H1 (cell line): ENCODE measurements around the gene CHST10. TPM values are rescaled to one million over a fixed set of nuclear protein-coding genes. Genes with fewer than 3 reads are reported as not detected.

Experiments
- CTCF ChIA-PET: fragments of 300-600 bp; sonication (Branson Sonifier 250); formaldehyde crosslinking; loops from one replicate; lab custom pipeline; 2021; ENCODE audit not compliant: partially characterized antibody; lab: Charles Lee
- POLR2A ChIA-PET: fragments of 300-600 bp; sonication (Branson Sonifier 250); formaldehyde crosslinking; loops from one replicate; lab custom pipeline; 2021; ENCODE audit warnings: inconsistent platforms; ENCODE audit not compliant: partially characterized antibody; lab: Charles Lee
- DNase-seq, 2 experiments: peaks; one replicate each; pipeline versions ENCODE4 v3.0.0 to v3.0.0-alpha.2; 2010 to 2022; ENCODE audit warnings: low spot score in 2 of 2, low read depth in 1 of 2, mixed read lengths in 1 of 2
- FAIRE-seq: peaks from 2 replicates; lab custom pipeline; 2011; peaks lifted over from hg19 to GRCh38; lab: Jason Lieb, UNC
- H2AFZ ChIP-seq: 2 replicates; pipeline ENCODE4 v1.8.1; 2012; ENCODE audit warnings: low read length, inconsistent platforms
- H2AK5ac ChIP-seq: 2 replicates; pipeline ENCODE4 v1.6.1; 2013; ENCODE audit warnings: low read depth, low read length
- H2BK120ac ChIP-seq: replicated peaks from 2 replicates; pipeline ENCODE3; 2013; ENCODE audit warnings: low read depth, low read length, inconsistent platforms
- H2BK12ac ChIP-seq: 2 replicates; pipeline ENCODE4 v1.6.1; 2013; ENCODE audit warnings: low read depth, low read length
- H2BK15ac ChIP-seq: 2 replicates; pipeline ENCODE4 v1.6.1; 2013; ENCODE audit warnings: low read length
- H2BK20ac ChIP-seq: 2 replicates; pipeline ENCODE4 v1.6.1; 2013; ENCODE audit warnings: low read length
- H2BK5ac ChIP-seq: 2 replicates; pipeline ENCODE4 v1.6.1; 2013; ENCODE audit warnings: low read depth, low read length
- H3K14ac ChIP-seq: 2 replicates; pipeline ENCODE4 v1.6.1; 2013; ENCODE audit warnings: inconsistent platforms; ENCODE audit not compliant: insufficient read length
- H3K18ac ChIP-seq: 2 replicates; pipeline ENCODE4 v1.6.1; 2013; ENCODE audit warnings: low read length; ENCODE audit errors: extremely low read depth
- H3K23ac ChIP-seq: 2 replicates; pipeline ENCODE4 v1.6.1; 2013; ENCODE audit warnings: inconsistent platforms; ENCODE audit not compliant: insufficient read length
- H3K23me2 ChIP-seq: 2 replicates; pipeline ENCODE4 v1.6.1; 2013; ENCODE audit warnings: low read depth, low read length
- H3K27ac ChIP-seq: 2 replicates; pipeline ENCODE4 v1.6.1; 2011; ENCODE audit warnings: low read depth, low read length, inconsistent platforms
- H3K27me3 ChIP-seq, 4 experiments: replicated peaks in 1 of 4; 1 replicate in 1 of 4; 2 replicates in 3 of 4; pipeline versions ENCODE4 v1.6.1 to v1.8.1; 2011 to 2013; ENCODE audit warnings: low read length in 3 of 4, mild to moderate bottlenecking in 3 of 4, inconsistent platforms in 2 of 4, mixed read lengths in 2 of 4, moderate library complexity in 1 of 4; ENCODE audit not compliant: control insufficient read depth in 3 of 4, insufficient read depth in 3 of 4; ENCODE audit errors: extremely low read depth in 1 of 4
- H3K36me3 ChIP-seq, 4 experiments: 2 replicates each; pipeline versions ENCODE4 v1.6.1 to v1.8.1; 2011 to 2013; ENCODE audit warnings: mild to moderate bottlenecking in 4 of 4, low read length in 3 of 4, moderate library complexity in 2 of 4, control low read depth in 1 of 4, inconsistent platforms in 1 of 4; ENCODE audit not compliant: insufficient read depth in 4 of 4, control insufficient read depth in 2 of 4
- H3K4ac ChIP-seq: replicated peaks from 2 replicates; pipeline ENCODE3; 2013; ENCODE audit warnings: low read length, low read depth, mixed read lengths, inconsistent platforms; ENCODE audit not compliant: insufficient read length
- H3K4me1 ChIP-seq, 4 experiments: replicated peaks in 1 of 4; 1 replicate in 1 of 4; 2 replicates in 3 of 4; pipeline versions ENCODE4 v1.6.1 to v1.8.1; 2011 to 2013; ENCODE audit warnings: low read length in 3 of 4, inconsistent platforms in 2 of 4, mixed read lengths in 1 of 4; ENCODE audit not compliant: insufficient read depth in 4 of 4, control insufficient read depth in 3 of 4
- H3K4me2 ChIP-seq, 2 experiments: 2 replicates each; pipeline versions ENCODE4 v1.6.1 to v1.8.1; 2011 to 2013; ENCODE audit warnings: low read depth in 2 of 2, low read length in 2 of 2, control low read depth in 1 of 2, inconsistent platforms in 1 of 2, mild to moderate bottlenecking in 1 of 2; ENCODE audit not compliant: insufficient read depth in 1 of 2
- H3K4me3 ChIP-seq, 4 experiments: fragments of 200-600, 300-600 bp in 1 of 4; sonication (generic), shearing (Covaris generic), sonication (Bioruptor Twin) in 1 of 4; 2 replicates each; pipeline versions ENCODE4 v1.5.1 to v1.8.1; 2011 to 2016; ENCODE audit warnings: low read length in 4 of 4, low read depth in 3 of 4, control low read depth in 2 of 4, inconsistent platforms in 2 of 4, mild to moderate bottlenecking in 2 of 4, mixed read lengths in 1 of 4, moderate library complexity in 1 of 4; ENCODE audit not compliant: insufficient read depth in 2 of 4; ENCODE audit errors: extremely low read depth in 1 of 4
- H3K56ac ChIP-seq: replicated peaks from 2 replicates; pipeline ENCODE3; 2013; ENCODE audit warnings: low read depth, mild to moderate bottlenecking, mixed read lengths, low read length, inconsistent platforms; ENCODE audit not compliant: insufficient read length
- H3K79me1 ChIP-seq: 2 replicates; pipeline ENCODE4 v1.6.1; 2013; ENCODE audit warnings: low read depth, low read length, control low read depth
- H3K79me2 ChIP-seq, 2 experiments: 2 replicates each; pipeline versions ENCODE4 v1.6.1 to v1.8.1; 2012 to 2013; ENCODE audit warnings: low read length in 2 of 2, mild to moderate bottlenecking in 2 of 2, inconsistent platforms in 1 of 2; ENCODE audit not compliant: insufficient read depth in 2 of 2, control insufficient read depth in 1 of 2
- H3K9ac ChIP-seq, 4 experiments: replicated peaks in 1 of 4; 1 replicate in 1 of 4; 2 replicates in 3 of 4; pipeline versions ENCODE4 v1.6.1 to v1.8.1; 2011 to 2013; ENCODE audit warnings: low read depth in 3 of 4, low read length in 3 of 4, control low read depth in 2 of 4, mild to moderate bottlenecking in 2 of 4, moderate library complexity in 2 of 4, inconsistent platforms in 1 of 4; ENCODE audit errors: extremely low read depth in 1 of 4
- H3K9me3 ChIP-seq, 2 experiments: 2 replicates each; pipeline versions ENCODE4 v1.6.1 to v1.8.1; 2012 to 2013; ENCODE audit warnings: mild to moderate bottlenecking in 2 of 2, moderate library complexity in 2 of 2, control low read depth in 1 of 2, inconsistent platforms in 1 of 2, low read depth in 1 of 2, low read length in 1 of 2, mixed read lengths in 1 of 2; ENCODE audit not compliant: insufficient read depth in 2 of 2
- H4K20me1 ChIP-seq, 2 experiments: replicated peaks in 1 of 2; 2 replicates each; pipeline versions ENCODE3 to v1.8.1; 2011 to 2013; ENCODE audit warnings: inconsistent platforms in 2 of 2, low read length in 2 of 2, mild to moderate bottlenecking in 1 of 2; ENCODE audit not compliant: insufficient read depth in 2 of 2, control insufficient read depth in 1 of 2
- H4K5ac ChIP-seq: 2 replicates; pipeline ENCODE4 v1.6.1; 2013; ENCODE audit warnings: low read length, low read depth, mixed read lengths, inconsistent platforms; ENCODE audit not compliant: insufficient read length
- H4K8ac ChIP-seq: 2 replicates; pipeline ENCODE4 v1.8.0; 2013; ENCODE audit warnings: mild to moderate bottlenecking, moderate library complexity, low read length, inconsistent platforms; ENCODE audit not compliant: insufficient read depth; ENCODE audit errors: extremely low read depth
- H4K91ac ChIP-seq: replicated peaks from 2 replicates; pipeline ENCODE3; 2013; ENCODE audit warnings: low read length, mixed read lengths, inconsistent platforms; ENCODE audit not compliant: insufficient read length
- SIN3A ChIP-seq, 2 experiments: IDR thresholded peaks in 1 of 2; conservative IDR thresholded peaks in 1 of 2; 2 replicates each; pipeline ENCODE4 v1.6.1; 2011 to 2012; ENCODE audit warnings: low read length in 2 of 2, improper control_type of control experiment in 1 of 2, low read depth in 1 of 2, mild to moderate bottlenecking in 1 of 2
- SP4 ChIP-seq: IDR thresholded peaks from 2 replicates; pipeline ENCODE4 v1.6.1; 2012; ENCODE audit warnings: low read length, inconsistent platforms
- WGBS, 2 experiments: shearing (Covaris generic) in 1 of 2; methylation state at CpG; one replicate each; pipeline versions ENCODE4 v1.1.6 to v1.1.7; 2013 to 2015; ENCODE audit warnings: low lambda C conversion rate in 2 of 2, mixed read lengths in 2 of 2, inconsistent platforms in 1 of 2, low coverage in 1 of 2, missing lambda C conversion rate in 1 of 2; ENCODE audit not compliant: insufficient replicate concordance in 2 of 2, insufficient coverage in 1 of 2, insufficient read length in 1 of 2; ENCODE audit errors: extremely low coverage in 1 of 2, missing lambda C conversion rate in 1 of 2; 5-methylcytosine and 5-hydroxymethylcytosine counted together
- polyA plus RNA-seq, 7 experiments: library from polyadenylated mRNA; depleted of rRNA in 3 of 7; stranded (reverse) in 5 of 7; unstranded in 2 of 7; fragments of >200 nt in 5 of 7; fragments of 200-250 nt in 2 of 7; gene quantifications; 1 replicate in 5 of 7; 2 replicates in 1 of 7; 4 replicates in 1 of 7; pipeline versions ENCODE4 v1.2.1 to v1.2.3, GENCODE V29; 2011 to 2013; ENCODE audit warnings: missing spikeins in 2 of 7, mixed read lengths in 2 of 7
- total RNA-seq: library from RNA; stranded (reverse); fragmentation: NEBNext Ultra II Directional; extraction: Animal tissue kit (Norgen Biotek cat#: 25700); gene quantifications from 2 replicates; pipeline ENCODE4 v1.2.1, GENCODE V29; 2021
- TF ChIP-seq, protein P1 (sequence below): IDR thresholded peaks from 2 replicates; pipeline ENCODE4 v1.6.1; 2012; ENCODE audit warnings: inconsistent platforms

CHST10 gene
- total and polyA plus RNA-seq, 2 of the 8 experiments (the other 6 are each of a cell fraction or from before 2014, with no cell fraction given): 27.3 to 29.1 TPM

DNA sequence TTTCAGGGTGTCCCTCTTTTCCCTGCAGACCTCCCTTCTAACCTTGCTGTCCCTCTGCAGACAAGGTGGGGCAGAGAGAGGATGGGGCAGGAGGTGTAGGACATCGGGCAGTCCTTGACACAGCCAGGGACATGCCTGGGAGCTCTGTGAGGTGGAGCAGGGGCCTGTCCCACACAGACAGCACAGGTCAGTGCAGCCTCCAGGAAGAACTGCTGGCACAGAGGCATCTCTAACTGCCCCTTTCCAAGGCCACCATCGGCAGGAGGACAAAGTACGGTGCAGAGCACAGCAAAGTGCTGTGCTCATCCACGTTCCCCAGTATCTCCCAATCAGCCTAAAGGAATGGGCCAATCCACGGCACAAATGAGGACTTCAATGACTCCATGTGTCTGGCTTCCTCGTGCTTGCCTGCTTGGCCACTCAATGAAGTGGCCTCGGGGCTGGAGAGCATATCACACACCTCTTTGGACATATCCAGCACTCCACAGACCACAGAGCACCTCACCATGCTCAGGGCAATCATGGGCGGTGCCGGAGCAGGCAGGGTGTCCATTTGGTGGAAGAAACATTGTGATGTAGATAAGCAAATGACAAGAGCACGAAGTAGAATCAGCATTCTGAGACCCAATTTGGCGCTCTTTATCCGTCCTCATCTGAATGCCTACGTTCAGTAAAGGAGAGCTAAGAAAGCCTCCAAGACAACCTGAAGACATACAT lies 11.9 kb downstream of the CHST10 start:
- 90% methylated on average over 13 of the region's 13 CpGs; no CpG with 5 or more reads in 1 of the 2 experiments for WGBS, 2 experiments
- no peak for FAIRE-seq
- POLR2A ChIA-PET: no interaction called here

More for the DNA sequence above, 11.9 kb downstream of the CHST10 start:
- Histone ChIP-seq H3K14ac (no peak overlapping the region), H3K23ac (no peak overlapping the region), H3K18ac (no peak overlapping the region), H3K9ac (no peak overlapping the region), H2BK5ac (no peak overlapping the region), H3K27me3 (no peaks in the 10 kb centered on the region), H3K4me2 (no peak overlapping the region), H3K4me3 (no peak overlapping the region), H3K27ac (no peak overlapping the region), H4K5ac (no peak overlapping the region), H2BK12ac (no peak overlapping the region), H2AK5ac (no peak overlapping the region), H4K20me1 (no peaks in the 10 kb centered on the region), H3K4ac (no peak overlapping the region), H2BK120ac (no peak overlapping the region), H2BK20ac (no peak overlapping the region), H4K91ac (no peak overlapping the region), H3K9me3 (no peaks in the 10 kb centered on the region), H4K8ac (no peak overlapping the region), H2AFZ (no peak overlapping the region), H3K36me3 (peaks cover 7 to 43% (median 16%) of the 10 kb centered on the region in 4 experiments; a peak in 7 of 8 replicates), H3K56ac (no peak overlapping the region), H3K23me2 (no peaks in the 10 kb centered on the region), H3K4me1 (peaks cover 6 to 21% (median 13%) of the 10 kb centered on the region in 4 experiments), H3K79me1 (peaks cover 3% of the 10 kb centered on the region), H2BK15ac (no peak overlapping the region), H3K79me2 (peaks cover 5 to 41% of the 10 kb centered on the region in 2 experiments; a peak in 3 of 4 replicates)
- no peak for DNase-seq
- TF ChIP-seq SIN3A (conservative IDR thresholded peaks at IDR 0.05 in 1 of 2, IDR thresholded peaks at IDR 0.05 in 1 of 2; ENCODE audit: low read depth in 1 of 2, low read length in 2 of 2): no peak
- TF ChIP-seq, protein P1, sequence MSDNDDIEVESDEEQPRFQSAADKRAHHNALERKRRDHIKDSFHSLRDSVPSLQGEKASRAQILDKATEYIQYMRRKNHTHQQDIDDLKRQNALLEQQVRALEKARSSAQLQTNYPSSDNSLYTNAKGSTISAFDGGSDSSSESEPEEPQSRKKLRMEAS: no peak
- no peak for TF ChIP-seq SP4
- CTCF ChIA-PET: interaction anchor here (9.7 kb wide), 1 partner anchor 143 kb away, joined by 38 read pairs; no protein-coding TSS in a partner anchor
